ENCODE results near the gene SLC35D1.

SLC35D1 gene

DNA sequence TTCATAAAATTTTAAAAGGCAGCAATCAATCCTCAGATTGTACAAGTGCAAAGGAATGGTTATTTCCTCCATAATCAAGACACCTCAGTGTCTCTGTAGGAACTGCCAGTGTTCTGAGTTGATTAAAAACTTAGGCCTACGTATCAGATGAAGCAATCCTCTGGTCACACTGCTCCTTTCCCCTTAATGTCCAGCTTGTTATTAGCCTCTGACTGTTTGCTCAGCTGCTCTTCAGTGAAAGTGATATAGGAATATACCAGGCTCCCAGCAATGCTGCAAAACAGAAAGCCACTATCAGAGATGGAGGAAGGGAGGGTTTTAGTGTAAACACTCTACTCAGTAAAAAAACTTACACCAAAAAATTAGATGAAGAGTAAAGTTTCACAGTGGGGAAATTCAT lies 49.8 kb downstream of the SLC35D1 start:
- Histone ChIP-seq H2AFZ (ENCODE audit: low read depth, low read length) (no peak overlapping the region), H3K9me3 (ENCODE audit: insufficient read depth, low read length) (no peaks in the 10 kb centered on the region), H3K27me3 (ENCODE audit: low read depth, low read length) (no peaks in the 10 kb centered on the region), H3K4me2 (ENCODE audit: low read length) (no peak overlapping the region), H4K20me1 (ENCODE audit: insufficient read depth, low read length) (no peaks in the 10 kb centered on the region), H3K36me3 (replicated peaks; ENCODE audit: low read depth, low read length) (no peaks in the 10 kb centered on the region), H3K9ac (ENCODE audit: low read length) (no peak overlapping the region), H3K4me3 (ENCODE audit: low read length) (no peak overlapping the region), H3K4me1 (ENCODE audit: low read length) (no peaks in the 10 kb centered on the region), H3K27ac (ENCODE audit: low read length) (no peak overlapping the region), H3K79me2 (ENCODE audit: low read length) (no peaks in the 10 kb centered on the region)
- TF ChIP-seq, protein P1, sequence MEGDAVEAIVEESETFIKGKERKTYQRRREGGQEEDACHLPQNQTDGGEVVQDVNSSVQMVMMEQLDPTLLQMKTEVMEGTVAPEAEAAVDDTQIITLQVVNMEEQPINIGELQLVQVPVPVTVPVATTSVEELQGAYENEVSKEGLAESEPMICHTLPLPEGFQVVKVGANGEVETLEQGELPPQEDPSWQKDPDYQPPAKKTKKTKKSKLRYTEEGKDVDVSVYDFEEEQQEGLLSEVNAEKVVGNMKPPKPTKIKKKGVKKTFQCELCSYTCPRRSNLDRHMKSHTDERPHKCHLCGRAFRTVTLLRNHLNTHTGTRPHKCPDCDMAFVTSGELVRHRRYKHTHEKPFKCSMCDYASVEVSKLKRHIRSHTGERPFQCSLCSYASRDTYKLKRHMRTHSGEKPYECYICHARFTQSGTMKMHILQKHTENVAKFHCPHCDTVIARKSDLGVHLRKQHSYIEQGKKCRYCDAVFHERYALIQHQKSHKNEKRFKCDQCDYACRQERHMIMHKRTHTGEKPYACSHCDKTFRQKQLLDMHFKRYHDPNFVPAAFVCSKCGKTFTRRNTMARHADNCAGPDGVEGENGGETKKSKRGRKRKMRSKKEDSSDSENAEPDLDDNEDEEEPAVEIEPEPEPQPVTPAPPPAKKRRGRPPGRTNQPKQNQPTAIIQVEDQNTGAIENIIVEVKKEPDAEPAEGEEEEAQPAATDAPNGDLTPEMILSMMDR (IDR thresholded peaks at IDR 0.05; ENCODE audit: low read depth, low read length): no peak
- TF ChIP-seq EZH2phosphoT487 (IDR thresholded peaks at IDR 0.05; ENCODE audit: low read depth): no peak

DNA sequence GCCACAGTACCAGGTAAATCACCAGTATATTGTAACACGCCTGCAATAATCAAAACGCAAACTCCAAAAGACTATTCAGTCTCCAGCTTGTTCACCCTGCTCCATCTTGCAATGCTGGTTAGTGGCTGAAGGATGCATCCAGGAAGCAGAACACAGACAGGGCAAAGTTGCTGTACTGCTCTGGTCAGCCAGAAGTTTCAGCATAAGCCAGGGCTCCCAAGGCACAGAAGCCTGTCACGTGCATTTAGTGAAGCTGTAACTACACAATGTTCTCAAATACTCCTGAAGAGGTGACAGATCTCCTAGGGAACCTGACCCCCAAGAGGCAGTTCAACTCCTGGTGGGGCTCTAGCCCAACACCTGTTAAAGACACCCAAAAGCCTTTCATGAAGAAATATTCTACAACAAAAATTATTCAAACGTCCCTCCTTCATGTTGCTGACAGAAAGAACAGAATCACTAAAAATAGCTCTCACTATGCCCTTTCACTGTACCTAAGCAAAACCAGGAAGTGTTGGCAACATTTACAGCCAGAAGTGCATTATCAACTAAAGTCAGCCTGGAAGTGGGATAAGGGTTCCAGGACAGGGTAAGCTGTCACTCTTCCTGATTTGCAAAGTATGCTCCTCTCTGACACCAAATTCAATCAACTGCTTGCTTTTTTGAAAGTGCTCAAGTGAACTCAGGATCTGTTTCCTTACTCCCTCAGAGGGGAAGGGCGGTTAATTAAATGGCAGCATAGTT lies 52.1 kb downstream of the SLC35D1 start:
- Histone ChIP-seq H2AFZ (ENCODE audit: low read depth, low read length) (no peak overlapping the region), H3K79me2 (ENCODE audit: low read length) (no peaks in the 10 kb centered on the region), H3K4me3 (ENCODE audit: low read length) (no peak overlapping the region), H3K27me3 (ENCODE audit: low read depth, low read length) (no peaks in the 10 kb centered on the region), H4K20me1 (ENCODE audit: insufficient read depth, low read length) (no peaks in the 10 kb centered on the region), H3K9me3 (ENCODE audit: insufficient read depth, low read length) (no peaks in the 10 kb centered on the region), H3K4me2 (ENCODE audit: low read length) (no peak overlapping the region), H3K9ac (ENCODE audit: low read length) (no peak overlapping the region), H3K4me1 (ENCODE audit: low read length) (no peaks in the 10 kb centered on the region), H3K36me3 (replicated peaks; ENCODE audit: low read depth, low read length) (no peaks in the 10 kb centered on the region), H3K27ac (ENCODE audit: low read length) (no peak overlapping the region)
- TF ChIP-seq, protein P1 (IDR thresholded peaks at IDR 0.05; ENCODE audit: low read depth, low read length): no peak
- no peak for TF ChIP-seq EZH2phosphoT487 (IDR thresholded peaks at IDR 0.05; ENCODE audit: low read depth)

DNA sequence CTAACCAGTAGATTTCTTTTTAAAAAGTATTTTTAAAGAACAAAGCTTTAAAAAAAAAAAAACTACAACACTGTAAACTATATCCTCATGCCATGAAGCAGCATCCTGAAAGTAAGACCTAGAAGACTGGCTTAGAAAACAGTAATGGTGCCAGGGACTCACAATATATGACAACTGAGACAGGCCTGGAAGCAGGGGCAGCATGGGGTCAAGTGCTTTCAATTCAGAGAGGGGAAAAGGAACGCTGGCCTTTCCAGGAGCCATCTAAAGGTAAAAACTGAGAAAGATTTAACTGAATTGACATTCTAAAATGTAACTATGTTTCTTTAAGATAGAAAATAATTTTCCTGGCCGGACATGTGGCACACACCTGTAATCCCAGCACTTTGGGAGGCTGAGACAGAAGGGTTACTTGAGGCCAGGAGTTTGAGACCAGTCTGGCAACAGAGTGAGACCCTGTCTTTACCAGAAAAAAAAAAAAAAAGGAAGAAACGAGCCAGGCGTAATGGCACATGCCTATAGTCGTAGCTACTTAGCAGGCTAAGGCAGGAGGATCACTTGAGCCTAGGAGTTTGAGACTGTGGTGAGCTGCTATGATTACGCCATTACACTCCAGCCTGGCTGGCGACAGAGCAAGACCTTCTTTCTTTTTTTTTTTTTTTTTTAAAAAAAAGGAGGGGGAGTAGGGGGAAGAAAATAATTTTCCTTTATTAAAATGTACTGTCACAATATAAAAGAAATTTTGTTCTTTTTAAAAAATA lies 54.1 kb downstream of the SLC35D1 start:
- Histone ChIP-seq H3K4me2 (ENCODE audit: low read length) (no peak overlapping the region), H3K36me3 (replicated peaks; ENCODE audit: low read depth, low read length) (no peaks in the 10 kb centered on the region), H3K4me1 (ENCODE audit: low read length) (peaks cover 5% of the 10 kb centered on the region), H4K20me1 (ENCODE audit: insufficient read depth, low read length) (no peaks in the 10 kb centered on the region), H3K4me3 (ENCODE audit: low read length) (no peak overlapping the region), H3K27ac (ENCODE audit: low read length) (no peak overlapping the region), H3K9me3 (ENCODE audit: insufficient read depth, low read length) (no peaks in the 10 kb centered on the region), H2AFZ (ENCODE audit: low read depth, low read length) (no peak overlapping the region), H3K9ac (ENCODE audit: low read length) (no peak overlapping the region), H3K27me3 (ENCODE audit: low read depth, low read length) (no peaks in the 10 kb centered on the region), H3K79me2 (ENCODE audit: low read length) (no peaks in the 10 kb centered on the region)
- TF ChIP-seq EZH2phosphoT487 (IDR thresholded peaks at IDR 0.05; ENCODE audit: low read depth): no peak
- TF ChIP-seq, protein P1 (IDR thresholded peaks at IDR 0.05; ENCODE audit: low read depth, low read length): no peak

DNA sequence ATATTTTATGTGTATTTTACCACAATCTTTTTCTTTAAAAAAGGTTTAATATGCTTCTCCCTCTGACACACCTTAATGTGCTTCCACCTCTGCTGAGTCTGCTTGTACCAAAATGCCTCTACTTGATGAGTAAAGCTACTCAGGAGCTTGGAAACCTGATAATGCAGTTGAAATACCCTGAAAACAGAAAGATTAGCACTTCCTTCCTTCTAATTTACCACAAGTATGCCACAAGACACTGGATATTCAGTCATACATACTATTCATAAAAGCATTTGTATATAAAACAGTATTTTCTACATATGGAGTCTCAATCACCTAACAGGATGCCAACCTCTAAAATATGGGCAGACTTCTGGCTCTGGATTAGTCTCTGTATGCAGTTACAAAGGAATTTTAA lies 55.0 kb downstream of the SLC35D1 start:
- H3K4me2 ChIP-seq (ENCODE audit: low read length): no peak overlapping the region
- no peaks in the 10 kb centered on the region for H3K27me3 ChIP-seq (ENCODE audit: low read depth, low read length)
- H3K4me3 ChIP-seq (ENCODE audit: low read length): no peak overlapping the region
- no peak overlapping the region for H3K9ac ChIP-seq (ENCODE audit: low read length)
- no peak overlapping the region for H2AFZ ChIP-seq (ENCODE audit: low read depth, low read length)
- no peaks in the 10 kb centered on the region for H3K79me2 ChIP-seq (ENCODE audit: low read length)
- TF ChIP-seq, protein P1 (IDR thresholded peaks at IDR 0.05; ENCODE audit: low read depth, low read length): no peak
- no peak for TF ChIP-seq EZH2phosphoT487 (IDR thresholded peaks at IDR 0.05; ENCODE audit: low read depth)
- no peak overlapping the region for H3K27ac ChIP-seq (ENCODE audit: low read length)
- no peaks in the 10 kb centered on the region for H3K36me3 ChIP-seq (replicated peaks; ENCODE audit: low read depth, low read length)
- H3K4me1 ChIP-seq (ENCODE audit: low read length): peaks cover 5% of the 10 kb centered on the region
- no peaks in the 10 kb centered on the region for H3K9me3 ChIP-seq (ENCODE audit: insufficient read depth, low read length)
- no peaks in the 10 kb centered on the region for H4K20me1 ChIP-seq (ENCODE audit: insufficient read depth, low read length)

Data from OCI-LY3 (cell line).